ENCODE data around the gene FOXA3.

GRCh38 chr19:45883586-45883880, 19.4 kb downstream of the FOXA3 start:
- TF ChIP-seq CTCF (IDR thresholded peaks at IDR 0.05) (peak in 1 of 7 experiments; percentile 50), POLR2A (IDR thresholded peaks at IDR 0.05) (no peak), EP300 (IDR thresholded peaks at IDR 0.05) (no peak), POLR2AphosphoS5 (IDR thresholded peaks at IDR 0.05) (no peak)
